IgD-negative memory B cell (primary cell): ENCODE results near the gene FAM167B. TPM values are rescaled to one million over a fixed set of nuclear protein-coding genes. Genes with fewer than 3 reads are reported as not detected.

Experiments used
- H3K27ac Mint-ChIP-seq, 3 donors: one replicate each; pipeline ENCODE4 v1.8.0; 2020 to 2022; ENCODE audit warnings: mild to moderate bottlenecking in 3 of 3, mixed read lengths in 3 of 3, moderate library complexity in 1 of 3
- H3K27me3 Mint-ChIP-seq: one replicate; pipeline ENCODE4 v1.8.0; 2021; ENCODE audit warnings: mixed read lengths
- H3K36me3 Mint-ChIP-seq: one replicate; pipeline ENCODE4 v1.8.0; 2020; ENCODE audit warnings: mild to moderate bottlenecking, mixed read lengths
- H3K4me1 Mint-ChIP-seq, 3 donors: one replicate each; pipeline ENCODE4 v1.8.0; 2020 to 2022; ENCODE audit warnings: mixed read lengths in 3 of 3, mild to moderate bottlenecking in 1 of 3
- H3K4me3 Mint-ChIP-seq, 4 donors: one replicate each; pipeline ENCODE4 v1.8.0; 2020 to 2022; ENCODE audit warnings: mild to moderate bottlenecking in 4 of 4, mixed read lengths in 4 of 4, moderate library complexity in 3 of 4
- H3K9me3 Mint-ChIP-seq, 3 donors: one replicate each; pipeline ENCODE4 v1.8.0; 2020 to 2021; ENCODE audit warnings: mixed read lengths in 3 of 3, mild to moderate bottlenecking in 1 of 3
- polyA plus RNA-seq: library from polyadenylated mRNA; unstranded; fragments of 300-500 nt; fragmentation: Illumina TruSeq; gene quantifications from one replicate; pipeline ENCODE4 v1.2.3, GENCODE V29; 2021

The FAM167B gene
- polyA plus RNA-seq, 1 donor from 2014 or later, result not detected

DNA sequence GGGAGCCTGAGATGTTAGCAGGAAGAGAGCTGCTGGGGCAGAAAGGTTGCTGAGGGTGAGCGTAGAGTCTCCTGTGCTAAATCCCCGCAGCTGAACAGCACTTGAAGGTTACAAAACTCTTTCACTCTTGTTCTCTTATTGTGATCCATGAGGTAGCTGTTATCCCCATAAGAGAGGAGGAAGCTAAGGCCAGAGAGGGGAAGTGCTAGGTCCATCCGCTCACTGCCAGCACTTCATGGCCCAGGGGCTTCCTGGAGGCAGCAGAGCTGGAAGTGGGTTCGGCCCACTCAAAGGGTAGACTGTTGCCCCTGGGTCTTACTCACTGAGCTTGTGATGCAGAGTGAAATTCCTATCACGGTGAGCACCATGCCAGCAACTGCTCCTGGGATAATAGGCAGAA, 30.5 kb upstream of the FAM167B start:
- H3K27me3 Mint-ChIP-seq, result no peaks in the 10 kb centered on the region
- H3K9me3 Mint-ChIP-seq, result no peaks in the 10 kb centered on the region
- H3K4me1 Mint-ChIP-seq, result peaks cover 5 to 18% (median 11%) of the 10 kb centered on the region in 3 donors
- H3K27ac Mint-ChIP-seq, result no peak overlapping the region
- H3K4me3 Mint-ChIP-seq, result peak overlapping the region in 2 of 4 donors; percentile 17 to 40
- H3K36me3 Mint-ChIP-seq, result no peaks in the 10 kb centered on the region

- Mint-ChIP-seq H3K27ac (peak overlapping the region; percentile 25 to 82 (median 56)), H3K4me3 (peak overlapping the region in 1 of 4 donors; percentile 76), H3K4me1 (peaks cover 8 to 26% (median 18%) of the 10 kb centered on the region in 3 donors), H3K9me3 (no peaks in the 10 kb centered on the region), H3K27me3 (no peaks in the 10 kb centered on the region), H3K36me3 (no peaks in the 10 kb centered on the region)
Observed at GRCh38 chr1:32219022-32219421, 28.0 kb upstream of the FAM167B start.

DNA sequence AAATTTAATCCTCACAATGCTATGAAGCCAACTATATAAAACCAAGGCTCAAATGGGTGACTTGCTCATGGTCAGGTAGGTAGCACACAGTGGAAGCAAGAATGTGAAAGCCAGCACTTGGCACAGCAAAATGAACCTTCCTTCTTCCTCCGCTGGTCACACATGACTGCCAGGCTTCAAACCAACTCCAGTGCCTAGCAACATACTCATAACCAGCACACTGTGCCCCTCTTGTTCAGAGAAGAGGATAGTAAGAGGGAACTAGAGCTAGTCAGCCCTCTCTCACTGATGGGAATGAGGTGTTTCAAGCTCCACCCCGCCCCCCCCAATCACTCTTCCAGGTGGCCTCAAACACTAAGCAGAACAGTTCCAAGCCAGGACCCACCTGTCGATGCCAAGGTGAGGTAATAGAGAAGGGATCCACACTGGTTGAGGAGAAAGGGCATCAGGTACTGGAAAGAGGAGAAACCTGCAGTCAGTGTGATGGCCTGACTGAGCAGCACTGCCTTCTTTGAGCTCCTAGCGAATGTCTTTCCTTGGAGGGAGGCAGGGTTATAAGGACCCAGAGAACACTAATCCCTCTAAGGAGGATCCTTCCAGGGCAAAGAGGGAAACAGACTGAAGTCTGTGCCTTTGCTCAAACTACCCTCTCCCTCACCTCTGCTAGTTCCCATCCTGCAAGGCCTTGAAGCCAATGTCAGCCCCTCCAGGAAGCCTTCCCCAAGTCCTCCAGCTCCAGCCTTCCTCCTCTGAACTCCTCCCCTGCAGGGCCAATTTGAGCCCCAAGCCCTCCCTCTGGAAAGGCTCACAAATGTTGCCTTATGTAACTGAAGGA, 26.1 kb upstream of the FAM167B start:
- H3K4me3 Mint-ChIP-seq, result peak overlapping the region; percentile 93 to 100 (median 98)
- H3K9me3 Mint-ChIP-seq, result no peaks in the 10 kb centered on the region
- H3K36me3 Mint-ChIP-seq, result peaks cover 2% of the 10 kb centered on the region
- peak overlapping the region; percentile 94 to 96 (median 95) for H3K27ac Mint-ChIP-seq
- H3K27me3 Mint-ChIP-seq, result no peaks in the 10 kb centered on the region
- H3K4me1 Mint-ChIP-seq, result peaks cover 12 to 25% (median 22%) of the 10 kb centered on the region in 3 donors

DNA sequence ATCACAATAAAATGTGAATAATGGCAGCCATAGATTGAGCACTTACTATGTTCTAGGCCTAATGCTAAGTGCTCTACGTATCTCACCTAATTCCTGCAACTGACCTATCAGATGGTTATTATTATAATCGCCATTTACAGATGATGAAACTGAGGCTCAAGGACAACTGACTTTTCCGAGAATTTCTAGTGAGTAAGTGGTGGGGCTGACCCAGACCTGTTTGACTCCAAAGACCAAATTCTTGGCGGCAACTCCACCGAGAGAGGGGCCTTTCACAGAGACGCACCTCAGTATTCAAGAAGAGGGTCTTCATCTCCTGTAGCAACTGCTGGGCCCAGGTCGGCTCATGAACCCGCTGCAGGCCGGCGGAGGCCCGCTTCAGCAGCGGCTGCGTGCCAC, 25.4 kb upstream of the FAM167B start:
- H3K27me3 Mint-ChIP-seq, result no peaks in the 10 kb centered on the region
- peaks cover 2% of the 10 kb centered on the region for H3K36me3 Mint-ChIP-seq
- peak overlapping the region; percentile 93 to 100 (median 98) for H3K4me3 Mint-ChIP-seq
- H3K27ac Mint-ChIP-seq, result peak overlapping the region; percentile 94 to 99 (median 95)
- peaks cover 12 to 25% (median 22%) of the 10 kb centered on the region in 3 donors for H3K4me1 Mint-ChIP-seq
- no peaks in the 10 kb centered on the region for H3K9me3 Mint-ChIP-seq

DNA sequence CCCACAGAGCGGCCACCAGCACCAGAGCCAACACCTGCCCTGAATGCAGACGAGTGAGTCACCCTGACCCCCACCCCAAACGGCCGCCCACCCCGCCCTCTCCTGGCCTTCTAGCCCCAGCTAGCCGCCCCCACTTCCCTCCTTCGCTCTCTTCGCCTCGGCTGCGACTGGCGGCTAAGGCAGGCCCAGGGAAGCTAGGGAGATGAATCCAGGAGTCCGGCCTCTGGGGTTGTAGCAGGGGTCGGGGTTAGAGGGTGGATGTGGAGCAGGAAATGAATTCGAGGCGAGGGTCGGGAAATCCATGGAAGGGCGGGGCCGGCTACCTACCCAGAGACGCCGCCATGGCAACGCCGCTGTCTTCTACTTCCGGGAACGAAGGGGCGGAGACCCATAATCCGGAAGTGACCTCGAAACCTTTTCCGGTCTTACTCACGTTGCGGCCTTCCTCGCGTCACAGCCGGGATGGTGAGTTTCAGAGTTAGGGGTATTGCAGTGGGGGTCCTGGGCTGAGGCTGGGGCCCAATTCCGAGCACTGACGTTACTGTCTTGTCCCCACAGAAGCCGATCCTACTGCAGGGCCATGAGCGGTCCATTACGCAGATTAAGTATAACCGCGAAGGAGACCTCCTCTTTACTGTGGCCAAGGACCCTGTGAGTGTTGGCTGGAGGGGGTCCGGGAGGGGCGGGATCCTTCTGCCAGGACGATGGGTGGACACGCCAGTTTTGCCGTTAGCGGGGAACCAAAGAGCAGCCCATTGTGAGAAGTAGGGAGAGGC, 24.9 kb upstream of the FAM167B start, which contains the start of the genes EIF3I and TMEM234:
Gene EIF3I (plus strand): TSS at position 428 of the 776 bp plus-strand sequence. CDS start 35 bp downstream, at position 463.
Gene TMEM234 (minus strand): TSS at position 374 of the 776 bp plus-strand sequence. CDS start 31 bp downstream, at position 343.
- Mint-ChIP-seq H3K9me3 (no peaks in the 10 kb centered on the region), H3K4me1 (peaks cover 12 to 25% (median 22%) of the 10 kb centered on the region in 3 donors), H3K4me3 (peak within 1 kb of the TSS; percentile 93 to 100 (median 98)), H3K27me3 (no peaks in the 10 kb centered on the region), H3K36me3 (peaks cover 2% of the 10 kb centered on the region), H3K27ac (peak within 1 kb of the TSS; percentile 94 to 99 (median 95))

- peaks cover 2% of the 10 kb centered on the region for H3K36me3 Mint-ChIP-seq
- no peaks in the 10 kb centered on the region for H3K27me3 Mint-ChIP-seq
- peak overlapping the region; percentile 23 to 99 (median 75) for H3K27ac Mint-ChIP-seq
- peak overlapping the region; percentile 38 to 98 (median 86) for H3K4me3 Mint-ChIP-seq
- H3K4me1 Mint-ChIP-seq, result peaks cover 12 to 27% (median 25%) of the 10 kb centered on the region in 3 donors
- H3K9me3 Mint-ChIP-seq, result no peaks in the 10 kb centered on the region
Observed at GRCh38 chr1:32223683-32224082, 23.3 kb upstream of the FAM167B start.

- peaks cover 12 to 27% (median 24%) of the 10 kb centered on the region in 3 donors for H3K4me1 Mint-ChIP-seq
- H3K36me3 Mint-ChIP-seq, result peaks cover 2% of the 10 kb centered on the region
- H3K4me3 Mint-ChIP-seq, result peak overlapping the region in 3 of 4 donors; percentile 78 to 98 (median 93)
- peak overlapping the region; percentile 23 to 90 (median 75) for H3K27ac Mint-ChIP-seq
- H3K9me3 Mint-ChIP-seq, result no peaks in the 10 kb centered on the region
- no peaks in the 10 kb centered on the region for H3K27me3 Mint-ChIP-seq
Observed at GRCh38 chr1:32224285-32224684, 22.7 kb upstream of the FAM167B start.

- Mint-ChIP-seq H3K27me3 (no peaks in the 10 kb centered on the region), H3K4me3 (peak overlapping the region in 1 of 4 donors; percentile 52), H3K27ac (peak overlapping the region in 1 of 3 donors; percentile 53), H3K9me3 (no peaks in the 10 kb centered on the region), H3K4me1 (peaks cover 5 to 15% (median 7%) of the 10 kb centered on the region in 3 donors), H3K36me3 (peaks cover 7% of the 10 kb centered on the region)
Observed at GRCh38 chr1:32228771-32229170, 18.3 kb upstream of the FAM167B start.

- Mint-ChIP-seq H3K27ac (no peak overlapping the region), H3K36me3 (peaks cover 5% of the 10 kb centered on the region), H3K27me3 (no peaks in the 10 kb centered on the region), H3K4me1 (peaks cover 0 to 8% (median 3%) of the 10 kb centered on the region in 3 donors), H3K9me3 (no peaks in the 10 kb centered on the region), H3K4me3 (no peak overlapping the region)
Observed at GRCh38 chr1:32231843-32232432, 15.1 kb upstream of the FAM167B start.

DNA sequence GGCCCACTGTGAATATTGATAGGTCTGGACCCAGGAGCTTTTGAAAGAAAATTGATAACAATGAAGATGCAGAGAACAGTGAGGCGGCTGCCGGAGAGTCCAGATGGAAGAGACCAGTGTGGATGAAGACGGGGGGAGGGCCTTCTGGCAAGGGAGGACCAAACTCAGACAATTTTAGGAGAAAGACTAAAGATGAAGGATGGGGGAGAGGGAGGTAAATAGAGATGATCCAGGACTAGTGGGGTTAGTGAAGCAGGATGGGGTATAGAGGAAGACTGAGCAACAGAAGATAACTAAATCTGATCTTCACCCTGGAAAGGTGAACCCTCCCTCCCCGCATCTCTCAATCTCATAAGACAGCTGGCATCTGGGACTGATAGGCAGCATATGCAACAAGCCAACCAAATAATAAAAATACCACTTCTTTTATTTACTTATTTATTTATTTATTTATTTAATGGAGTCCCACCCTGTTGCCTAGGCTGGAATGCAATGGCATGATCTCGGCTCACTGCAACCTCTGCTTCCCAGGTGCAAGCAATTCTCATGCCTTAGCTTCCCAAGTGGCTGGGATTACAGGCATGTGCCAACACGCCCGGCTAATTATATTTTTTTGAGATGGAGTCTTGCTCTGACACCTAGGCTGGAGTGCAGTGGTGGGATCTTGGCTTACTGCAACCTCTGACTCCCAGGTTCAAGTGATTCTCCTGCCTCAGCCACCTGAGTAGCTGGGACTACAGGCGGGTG, 14.3 kb upstream of the FAM167B start:
- H3K9me3 Mint-ChIP-seq, result no peaks in the 10 kb centered on the region
- H3K4me3 Mint-ChIP-seq, result no peak overlapping the region
- peak overlapping the region in 1 of 3 donors; percentile 64 for H3K27ac Mint-ChIP-seq
- H3K36me3 Mint-ChIP-seq, result peaks cover 5% of the 10 kb centered on the region
- no peaks in the 10 kb centered on the region for H3K27me3 Mint-ChIP-seq
- H3K4me1 Mint-ChIP-seq, result peaks cover 0 to 7% (median 2%) of the 10 kb centered on the region in 3 donors

- Mint-ChIP-seq H3K27me3 (no peaks in the 10 kb centered on the region), H3K4me3 (no peak overlapping the region), H3K36me3 (peaks cover 5% of the 10 kb centered on the region), H3K9me3 (no peaks in the 10 kb centered on the region), H3K27ac (no peak overlapping the region), H3K4me1 (peaks cover 4 to 8% (median 4%) of the 10 kb centered on the region in 3 donors)
Observed at GRCh38 chr1:32234792-32235191, 12.2 kb upstream of the FAM167B start.

DNA sequence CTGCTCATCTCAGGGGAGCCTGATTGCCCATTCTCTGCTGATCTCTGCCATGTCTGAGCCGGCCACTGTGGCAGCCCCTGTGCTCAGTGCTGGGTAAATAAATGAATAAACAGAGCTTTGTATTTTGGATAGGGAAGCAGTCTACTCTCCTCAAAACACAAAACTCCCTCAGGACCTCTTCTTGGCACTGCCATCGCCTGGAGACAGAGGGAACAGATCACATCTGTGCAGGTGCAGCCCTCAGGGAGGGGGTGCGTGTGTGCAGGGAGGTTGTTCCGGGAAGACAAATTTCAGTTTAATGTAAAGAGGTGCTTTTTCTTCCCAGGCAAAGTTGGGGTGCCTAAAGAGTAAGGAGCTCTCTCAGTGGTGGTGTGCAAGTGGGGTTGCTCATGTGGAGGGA, 7.7 kb upstream of the FAM167B start:
- H3K4me1 Mint-ChIP-seq, result peaks cover 10 to 16% (median 15%) of the 10 kb centered on the region in 3 donors
- no peaks in the 10 kb centered on the region for H3K9me3 Mint-ChIP-seq
- no peaks in the 10 kb centered on the region for H3K36me3 Mint-ChIP-seq
- H3K27me3 Mint-ChIP-seq, result no peaks in the 10 kb centered on the region
- peak overlapping the region in 1 of 3 donors; percentile 81 for H3K27ac Mint-ChIP-seq
- peak overlapping the region; percentile 81 to 96 (median 92) for H3K4me3 Mint-ChIP-seq

DNA sequence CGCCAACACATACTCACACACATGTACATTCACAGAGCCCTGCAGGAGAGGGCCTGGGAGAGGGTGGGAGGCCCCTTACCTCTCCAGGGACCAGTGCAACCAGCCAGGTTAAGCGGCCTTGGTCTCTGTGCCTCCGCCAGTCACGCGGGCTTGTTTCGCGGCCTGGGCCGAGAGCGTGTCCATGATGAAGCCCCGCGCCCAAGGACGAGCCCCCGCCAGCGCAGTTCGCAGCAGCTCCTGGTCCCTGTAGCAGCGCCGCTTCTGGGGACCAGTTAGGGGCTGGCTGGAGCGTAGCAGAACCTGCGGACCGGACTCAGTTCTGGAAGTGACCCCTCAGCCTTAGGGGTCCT, 7.3 kb upstream of the FAM167B start:
- no peaks in the 10 kb centered on the region for H3K36me3 Mint-ChIP-seq
- H3K9me3 Mint-ChIP-seq, result no peaks in the 10 kb centered on the region
- H3K27ac Mint-ChIP-seq, result peak overlapping the region in 1 of 3 donors; percentile 81
- peak overlapping the region; percentile 89 to 96 (median 94) for H3K4me3 Mint-ChIP-seq
- H3K4me1 Mint-ChIP-seq, result peaks cover 10 to 16% (median 15%) of the 10 kb centered on the region in 3 donors
- H3K27me3 Mint-ChIP-seq, result no peaks in the 10 kb centered on the region
